Esophagus muscularis mucosa (tissue), 4 donors: ENCODE data around the gene PHF3.

Experiments used
- CTCF ChIP-seq, 3 experiments: fragments of 200-600 bp in 2 of 3; fragments of 450-650 bp in 1 of 3; sonication (generic) in 2 of 3; IDR thresholded peaks; one replicate each; pipeline ENCODE4 v1.5.1; 2017 to 2019; ENCODE audit warnings: antibody characterized with exemption in 3 of 3, mild to moderate bottlenecking in 2 of 3, moderate library complexity in 1 of 3
- EP300 ChIP-seq: sonication (generic); formaldehyde crosslinking; IDR thresholded peaks from one replicate; pipeline ENCODE4 v1.6.1; 2017; ENCODE audit warnings: antibody characterized with exemption
- POLR2A ChIP-seq: fragments of 450-650 bp; IDR thresholded peaks from one replicate; pipeline ENCODE4 v1.6.1; 2017; ENCODE audit warnings: antibody characterized with exemption, moderate library complexity, mild to moderate bottlenecking, low read depth

- TF ChIP-seq CTCF (IDR thresholded peaks at IDR 0.05) (no peak), EP300 (no peak), POLR2A (no peak)
These were observed 73.0 kb downstream of the PHF3 start for GRCh38 chr6:63708631-63709030.
